PFSK-1 (cell line): ENCODE data around the gene STON1.

Source experiments
- FOXP2 ChIP-seq: optimal IDR thresholded peaks from 2 replicates; pipeline ENCODE3; 2011; ENCODE audit warnings: borderline replicate concordance, control low read depth, inconsistent platforms; ENCODE audit not compliant: insufficient read depth; ENCODE audit errors: extremely low read length, extremely low read depth
- POLR2AphosphoS5 ChIP-seq: IDR thresholded peaks from 2 replicates; pipeline ENCODE4 v1.6.1; 2012; ENCODE audit warnings: low read depth, mild to moderate bottlenecking, control low read depth, low read length, moderate library complexity
- REST ChIP-seq, 2 experiments: IDR thresholded peaks; 2 replicates each; pipeline versions ENCODE4 v1.6.1 to v1.8.0; 2011 to 2012; ENCODE audit warnings: low read depth in 2 of 2, low read length in 2 of 2, control low read depth in 1 of 2, inconsistent platforms in 1 of 2, mild to moderate bottlenecking in 1 of 2, moderate library complexity in 1 of 2; ENCODE audit not compliant: insufficient read depth in 1 of 2
- SIN3A ChIP-seq: IDR thresholded peaks from 2 replicates; pipeline ENCODE4 v1.6.1; 2012; ENCODE audit warnings: mild to moderate bottlenecking, low read length, moderate library complexity, borderline replicate concordance; ENCODE audit not compliant: insufficient read depth
- TAF1 ChIP-seq: IDR thresholded peaks from 2 replicates; pipeline ENCODE4 v1.6.1; 2012; ENCODE audit warnings: low read length, control low read depth, borderline replicate concordance; ENCODE audit not compliant: insufficient read depth

The STON1 gene

GRCh38 chr2:48574353-48575287 is 44.7 kb downstream of the STON1 start:
- TF ChIP-seq TAF1 (no peak), FOXP2 (no peak), SIN3A (no peak), REST (IDR thresholded peaks at IDR 0.05; ENCODE audit: insufficient read depth in 1 of 2, low read depth in 2 of 2, low read length in 2 of 2) (no peak), POLR2AphosphoS5 (no peak)

GRCh38 chr2:48578313-48578712 is 48.4 kb downstream of the STON1 start:
- TF ChIP-seq TAF1 (no peak), FOXP2 (no peak), POLR2AphosphoS5 (no peak), REST (IDR thresholded peaks at IDR 0.05; ENCODE audit: insufficient read depth in 1 of 2, low read depth in 2 of 2, low read length in 2 of 2) (no peak), SIN3A (no peak)

GRCh38 chr2:48583961-48584360 is 54.0 kb downstream of the STON1 start:
- TF ChIP-seq SIN3A (no peak), FOXP2 (no peak), POLR2AphosphoS5 (no peak), REST (IDR thresholded peaks at IDR 0.05; ENCODE audit: insufficient read depth in 1 of 2, low read depth in 2 of 2, low read length in 2 of 2) (no peak), TAF1 (no peak)

- TF ChIP-seq SIN3A = no peak
- no peak for TF ChIP-seq TAF1
- no peak for TF ChIP-seq FOXP2
- no peak for TF ChIP-seq REST (IDR thresholded peaks at IDR 0.05; ENCODE audit: insufficient read depth in 1 of 2, low read depth in 2 of 2, low read length in 2 of 2)
- TF ChIP-seq POLR2AphosphoS5 = no peak
Measured at GRCh38 chr2:48584551-48584950, 54.6 kb downstream of the STON1 start.
